HepG2 (cell line): ENCODE measurements around the gene ZFX. TPM values are rescaled to one million over a fixed set of nuclear protein-coding genes. Genes with fewer than 3 reads are reported as not detected.
A peak's percentile ranks its signal among the peaks of the same experiment; 100 is the strongest.

Experiments
- CREB1 ChIP-seq, 2 experiments: fragments of 450-650 bp in 1 of 2; IDR thresholded peaks; 2 replicates each; pipeline ENCODE4 v1.6.1; 2016 to 2017; ENCODE audit warnings: control low read depth in 1 of 2, mild to moderate bottlenecking in 1 of 2, missing compliant biosample characterization in 1 of 2, missing genetic modification characterization in 1 of 2
- DR1 ChIP-seq: sonication (generic); formaldehyde crosslinking; IDR thresholded peaks from 2 replicates; pipeline ENCODE4 v1.8.0; 2021; ENCODE audit warnings: mild to moderate bottlenecking, missing genetic modification reagents, inconsistent platforms
- FOSL1 ChIP-seq: sonication (generic); formaldehyde crosslinking; IDR thresholded peaks from 2 replicates; pipeline ENCODE4 v1.9.0; 2021; ENCODE audit warnings: missing genetic modification reagents, borderline replicate concordance
- HHEX ChIP-seq: IDR thresholded peaks from 2 replicates; pipeline ENCODE4 v1.6.1; 2016; ENCODE audit warnings: control low read depth
- IKZF1 ChIP-seq: fragments of 450-650 bp; IDR thresholded peaks from 2 replicates; pipeline ENCODE4 v1.7.1; 2016
- KAT7 ChIP-seq: IDR thresholded peaks from 2 replicates; pipeline ENCODE4 v1.6.1; 2018; ENCODE audit warnings: borderline replicate concordance, missing compliant biosample characterization
- NBN ChIP-seq: fragments of 450-650 bp; conservative IDR thresholded peaks from 2 replicates; pipeline ENCODE4 v1.6.1; 2017
- SNAI1 ChIP-seq: sonication (generic); formaldehyde crosslinking; IDR thresholded peaks from 2 replicates; pipeline ENCODE4 v1.5.0; 2020; ENCODE audit warnings: mild to moderate bottlenecking, missing genetic modification reagents, borderline replicate concordance
- ZNF335 ChIP-seq: sonication (generic); formaldehyde crosslinking; IDR thresholded peaks from 2 replicates; pipeline ENCODE4 v1.4.0; 2020; ENCODE audit warnings: missing genetic modification reagents
- ZNF737 ChIP-seq: sonication (generic); formaldehyde crosslinking; IDR thresholded peaks from 2 replicates; pipeline ENCODE4 v1.5.0; 2020; ENCODE audit warnings: missing genetic modification reagents, mild to moderate bottlenecking, borderline replicate concordance
- polyA plus RNA-seq, 8 experiments: library from polyadenylated mRNA; depleted of rRNA in 3 of 8; stranded (reverse) in 7 of 8; unstranded in 1 of 8; fragments of >200 nt; fragmentation: Illumina TruSeq in 4 of 8; extraction: Trizol in 4 of 8; gene quantifications; 2 replicates each; pipeline versions ENCODE4 v1.2.1 to v1.2.3, GENCODE V29; 2011 to 2016; ENCODE audit warnings: low read depth in 4 of 8, missing spikeins in 1 of 8, mixed read lengths in 1 of 8; ENCODE audit not compliant: insufficient read depth in 1 of 8
- total RNA-seq, 5 experiments: library from RNA; depleted of rRNA; stranded (reverse); fragments of >200 nt; fragmentation: Illumina TruSeq; extraction: Trizol; gene quantifications; 2 replicates each; pipeline ENCODE4 v1.2.3, GENCODE V29; 2016; ENCODE audit warnings: low read depth in 1 of 5
- TF ChIP-seq, protein P1 (sequence below): IDR thresholded peaks from 2 replicates; pipeline ENCODE4 v1.6.1; 2012; ENCODE audit warnings: low read depth, low read length, improper control_type of control experiment
- TF ChIP-seq, protein P2 (sequence below): sonication (generic); formaldehyde crosslinking; IDR thresholded peaks from 2 replicates; pipeline ENCODE4 v1.4.0; 2020; ENCODE audit warnings: missing genetic modification reagents; ENCODE audit errors: not compliant biosample characterization
- TF ChIP-seq, protein P3 (sequence below): sonication (generic); formaldehyde crosslinking; IDR thresholded peaks from 2 replicates; pipeline ENCODE4 v1.9.0; 2021; ENCODE audit warnings: missing genetic modification reagents, borderline replicate concordance
- TF ChIP-seq, protein P4 (sequence below), 2 experiments: fragments of 450-650 bp in 1 of 2; sonication (generic) in 1 of 2; formaldehyde crosslinking in 1 of 2; IDR thresholded peaks; 2 replicates each; pipeline versions ENCODE4 v1.6.1 to v1.8.0; 2016 to 2022; ENCODE audit warnings: antibody characterized with exemption in 1 of 2, mild to moderate bottlenecking in 1 of 2, missing genetic modification reagents in 1 of 2

ZFX gene
- total and polyA plus RNA-seq, 2 of the 13 experiments (the other 11 are each of a cell fraction or from before 2014, with no cell fraction given) = 13.8 to 37.3 TPM

DNA sequence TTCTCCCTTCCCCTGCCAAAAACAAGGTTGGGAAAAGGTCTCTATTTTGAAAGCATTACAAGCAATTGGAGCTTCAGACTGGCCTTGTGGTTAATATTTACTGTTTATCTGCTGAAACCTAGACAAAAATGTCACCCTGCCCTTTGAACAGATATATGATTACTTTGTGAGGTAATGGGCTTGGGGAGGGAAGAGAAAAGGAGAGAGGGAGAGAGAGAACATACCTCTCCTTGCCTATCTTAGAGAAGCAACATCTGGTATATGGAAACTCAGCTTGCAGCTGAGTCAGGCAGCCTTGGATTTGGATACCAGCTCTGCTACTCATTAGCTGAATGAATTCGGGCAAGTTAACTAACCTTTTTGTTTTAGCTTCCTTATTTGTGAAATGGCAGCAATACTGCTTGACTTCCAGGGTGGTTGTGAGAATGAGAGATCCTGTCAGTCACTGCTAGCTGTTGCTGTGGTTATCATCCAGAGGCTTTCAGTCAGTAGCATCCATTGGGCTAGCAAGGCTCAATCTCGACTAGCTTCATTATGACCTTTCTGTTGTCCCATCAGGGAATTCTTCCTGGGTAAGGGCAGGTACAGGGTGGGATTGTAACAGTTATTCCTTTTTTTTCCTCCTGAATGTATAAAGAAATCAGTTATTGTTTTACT is 41.1 kb downstream of the ZFX start (continued):
- TF ChIP-seq, protein P1, sequence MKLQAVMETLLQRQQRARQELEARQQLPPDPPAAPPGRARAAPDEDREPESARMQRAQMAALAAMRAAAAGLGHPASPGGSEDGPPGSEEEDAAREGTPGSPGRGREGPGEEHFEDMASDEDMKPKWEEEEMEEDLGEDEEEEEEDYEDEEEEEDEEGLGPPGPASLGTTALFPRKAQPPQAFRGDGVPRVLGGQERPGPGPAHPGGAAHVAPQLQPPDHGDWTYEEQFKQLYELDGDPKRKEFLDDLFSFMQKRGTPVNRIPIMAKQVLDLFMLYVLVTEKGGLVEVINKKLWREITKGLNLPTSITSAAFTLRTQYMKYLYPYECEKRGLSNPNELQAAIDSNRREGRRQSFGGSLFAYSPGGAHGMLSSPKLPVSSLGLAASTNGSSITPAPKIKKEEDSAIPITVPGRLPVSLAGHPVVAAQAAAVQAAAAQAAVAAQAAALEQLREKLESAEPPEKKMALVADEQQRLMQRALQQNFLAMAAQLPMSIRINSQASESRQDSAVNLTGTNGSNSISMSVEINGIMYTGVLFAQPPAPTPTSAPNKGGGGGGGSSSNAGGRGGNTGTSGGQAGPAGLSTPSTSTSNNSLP = peak; percentile 82
- TF ChIP-seq KAT7 (0 out of 2 replicates have a peak, but pooled peaks have one; percentile 29), CREB1 (IDR thresholded peaks at IDR 0.05) (no peak), CREB1 (CRISPR knock-in tag; IDR thresholded peaks at IDR 0.05) (peak; percentile 48), ZNF737 (CRISPR knock-in tag) (no peak), ZNF335 (CRISPR knock-in tag) (0 out of 2 replicates have a peak, but pooled peaks have one; percentile 29), DR1 (CRISPR knock-in tag) (no peak; the same call in 1 of the 2 replicates), HHEX (no peak; the same call in none of the 2 replicates), NBN (no peak), FOSL1 (no peak), SNAI1 (CRISPR knock-in tag) (no peak), IKZF1 (no peak)
- TF ChIP-seq, protein P2, sequence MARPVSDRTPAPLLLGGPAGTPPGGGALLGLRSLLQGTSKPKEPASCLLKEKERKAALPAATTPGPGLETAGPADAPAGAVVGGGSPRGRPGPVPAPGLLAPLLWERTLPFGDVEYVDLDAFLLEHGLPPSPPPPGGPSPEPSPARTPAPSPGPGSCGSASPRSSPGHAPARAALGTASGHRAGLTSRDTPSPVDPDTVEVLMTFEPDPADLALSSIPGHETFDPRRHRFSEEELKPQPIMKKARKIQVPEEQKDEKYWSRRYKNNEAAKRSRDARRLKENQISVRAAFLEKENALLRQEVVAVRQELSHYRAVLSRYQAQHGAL (CRISPR knock-in tag) = no peak
- TF ChIP-seq, protein P3, sequence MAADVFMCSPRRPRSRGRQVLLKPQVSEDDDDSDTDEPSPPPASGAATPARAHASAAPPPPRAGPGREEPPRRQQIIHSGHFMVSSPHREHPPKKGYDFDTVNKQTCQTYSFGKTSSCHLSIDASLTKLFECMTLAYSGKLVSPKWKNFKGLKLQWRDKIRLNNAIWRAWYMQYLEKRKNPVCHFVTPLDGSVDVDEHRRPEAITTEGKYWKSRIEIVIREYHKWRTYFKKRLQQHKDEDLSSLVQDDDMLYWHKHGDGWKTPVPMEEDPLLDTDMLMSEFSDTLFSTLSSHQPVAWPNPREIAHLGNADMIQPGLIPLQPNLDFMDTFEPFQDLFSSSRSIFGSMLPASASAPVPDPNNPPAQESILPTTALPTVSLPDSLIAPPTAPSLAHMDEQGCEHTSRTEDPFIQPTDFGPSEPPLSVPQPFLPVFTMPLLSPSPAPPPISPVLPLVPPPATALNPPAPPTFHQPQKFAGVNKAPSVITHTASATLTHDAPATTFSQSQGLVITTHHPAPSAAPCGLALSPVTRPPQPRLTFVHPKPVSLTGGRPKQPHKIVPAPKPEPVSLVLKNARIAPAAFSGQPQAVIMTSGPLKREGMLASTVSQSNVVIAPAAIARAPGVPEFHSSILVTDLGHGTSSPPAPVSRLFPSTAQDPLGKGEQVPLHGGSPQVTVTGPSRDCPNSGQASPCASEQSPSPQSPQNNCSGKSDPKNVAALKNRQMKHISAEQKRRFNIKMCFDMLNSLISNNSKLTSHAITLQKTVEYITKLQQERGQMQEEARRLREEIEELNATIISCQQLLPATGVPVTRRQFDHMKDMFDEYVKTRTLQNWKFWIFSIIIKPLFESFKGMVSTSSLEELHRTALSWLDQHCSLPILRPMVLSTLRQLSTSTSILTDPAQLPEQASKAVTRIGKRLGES (CRISPR knock-in tag) = no peak
- TF ChIP-seq, protein P4, sequence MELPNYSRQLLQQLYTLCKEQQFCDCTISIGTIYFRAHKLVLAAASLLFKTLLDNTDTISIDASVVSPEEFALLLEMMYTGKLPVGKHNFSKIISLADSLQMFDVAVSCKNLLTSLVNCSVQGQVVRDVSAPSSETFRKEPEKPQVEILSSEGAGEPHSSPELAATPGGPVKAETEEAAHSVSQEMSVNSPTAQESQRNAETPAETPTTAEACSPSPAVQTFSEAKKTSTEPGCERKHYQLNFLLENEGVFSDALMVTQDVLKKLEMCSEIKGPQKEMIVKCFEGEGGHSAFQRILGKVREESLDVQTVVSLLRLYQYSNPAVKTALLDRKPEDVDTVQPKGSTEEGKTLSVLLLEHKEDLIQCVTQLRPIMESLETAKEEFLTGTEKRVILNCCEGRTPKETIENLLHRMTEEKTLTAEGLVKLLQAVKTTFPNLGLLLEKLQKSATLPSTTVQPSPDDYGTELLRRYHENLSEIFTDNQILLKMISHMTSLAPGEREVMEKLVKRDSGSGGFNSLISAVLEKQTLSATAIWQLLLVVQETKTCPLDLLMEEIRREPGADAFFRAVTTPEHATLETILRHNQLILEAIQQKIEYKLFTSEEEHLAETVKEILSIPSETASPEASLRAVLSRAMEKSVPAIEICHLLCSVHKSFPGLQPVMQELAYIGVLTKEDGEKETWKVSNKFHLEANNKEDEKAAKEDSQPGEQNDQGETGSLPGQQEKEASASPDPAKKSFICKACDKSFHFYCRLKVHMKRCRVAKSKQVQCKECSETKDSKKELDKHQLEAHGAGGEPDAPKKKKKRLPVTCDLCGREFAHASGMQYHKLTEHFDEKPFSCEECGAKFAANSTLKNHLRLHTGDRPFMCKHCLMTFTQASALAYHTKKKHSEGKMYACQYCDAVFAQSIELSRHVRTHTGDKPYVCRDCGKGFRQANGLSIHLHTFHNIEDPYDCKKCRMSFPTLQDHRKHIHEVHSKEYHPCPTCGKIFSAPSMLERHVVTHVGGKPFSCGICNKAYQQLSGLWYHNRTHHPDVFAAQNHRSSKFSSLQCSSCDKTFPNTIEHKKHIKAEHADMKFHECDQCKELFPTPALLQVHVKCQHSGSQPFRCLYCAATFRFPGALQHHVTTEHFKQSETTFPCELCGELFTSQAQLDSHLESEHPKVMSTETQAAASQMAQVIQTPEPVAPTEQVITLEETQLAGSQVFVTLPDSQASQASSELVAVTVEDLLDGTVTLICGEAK (IDR thresholded peaks at IDR 0.05) = no peak
- TF ChIP-seq, protein P4 (CRISPR knock-in tag; IDR thresholded peaks at IDR 0.05) = no peak
